Measurements from ENCODE around the gene GSTT4.

GRCh38 chr22:24008022-24008283 is 2.7 kb upstream of the GSTT4 start:
- TF ChIP-seq EZH2 (IDR thresholded peaks at IDR 0.05): no peak
- TF ChIP-seq FOXP2 (optimal IDR thresholded peaks at IDR 0.05; ENCODE audit: control extremely low read depth, extremely low read length, insufficient read depth): no peak

Measured in SK-N-MC (cell line).